ENCODE results near the gene SFXN5.

The SFXN5 gene

DNA sequence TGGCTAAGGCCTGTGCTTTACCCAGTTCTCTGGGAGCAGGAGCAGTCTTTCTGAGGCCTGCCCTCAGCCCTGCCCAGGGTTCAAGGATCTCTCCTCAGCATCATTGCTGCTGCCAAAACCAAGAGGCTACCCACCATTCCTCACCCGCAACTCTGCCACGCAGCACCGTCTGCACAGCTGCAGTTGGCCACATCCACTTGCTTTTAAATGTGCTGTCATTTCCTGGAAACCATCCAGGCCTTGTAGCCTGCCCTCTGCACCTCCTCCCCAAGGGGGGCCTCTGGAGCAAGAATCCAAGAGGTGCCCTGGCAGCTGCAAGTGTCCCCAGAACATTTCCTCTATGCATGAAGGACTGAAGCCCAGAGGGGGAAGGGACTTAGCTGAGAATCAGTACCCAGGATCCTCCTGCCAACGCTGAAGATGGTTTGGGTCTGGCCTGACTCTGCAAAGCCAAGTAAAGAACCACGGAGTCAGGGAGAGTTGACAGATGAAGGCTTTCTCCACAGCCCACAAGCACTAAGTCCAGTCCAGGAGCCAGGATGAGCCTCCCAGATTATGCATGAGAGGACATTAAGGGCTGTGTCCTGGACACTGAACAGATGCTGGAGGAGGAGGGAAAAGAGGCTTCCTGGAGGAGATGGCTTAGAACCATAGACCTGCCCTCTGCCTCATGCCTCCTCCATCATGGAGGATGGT, 139.3 kb downstream of the SFXN5 start:
- TF ChIP-seq, protein P1, sequence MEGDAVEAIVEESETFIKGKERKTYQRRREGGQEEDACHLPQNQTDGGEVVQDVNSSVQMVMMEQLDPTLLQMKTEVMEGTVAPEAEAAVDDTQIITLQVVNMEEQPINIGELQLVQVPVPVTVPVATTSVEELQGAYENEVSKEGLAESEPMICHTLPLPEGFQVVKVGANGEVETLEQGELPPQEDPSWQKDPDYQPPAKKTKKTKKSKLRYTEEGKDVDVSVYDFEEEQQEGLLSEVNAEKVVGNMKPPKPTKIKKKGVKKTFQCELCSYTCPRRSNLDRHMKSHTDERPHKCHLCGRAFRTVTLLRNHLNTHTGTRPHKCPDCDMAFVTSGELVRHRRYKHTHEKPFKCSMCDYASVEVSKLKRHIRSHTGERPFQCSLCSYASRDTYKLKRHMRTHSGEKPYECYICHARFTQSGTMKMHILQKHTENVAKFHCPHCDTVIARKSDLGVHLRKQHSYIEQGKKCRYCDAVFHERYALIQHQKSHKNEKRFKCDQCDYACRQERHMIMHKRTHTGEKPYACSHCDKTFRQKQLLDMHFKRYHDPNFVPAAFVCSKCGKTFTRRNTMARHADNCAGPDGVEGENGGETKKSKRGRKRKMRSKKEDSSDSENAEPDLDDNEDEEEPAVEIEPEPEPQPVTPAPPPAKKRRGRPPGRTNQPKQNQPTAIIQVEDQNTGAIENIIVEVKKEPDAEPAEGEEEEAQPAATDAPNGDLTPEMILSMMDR (IDR thresholded peaks at IDR 0.05) = no peak

DNA sequence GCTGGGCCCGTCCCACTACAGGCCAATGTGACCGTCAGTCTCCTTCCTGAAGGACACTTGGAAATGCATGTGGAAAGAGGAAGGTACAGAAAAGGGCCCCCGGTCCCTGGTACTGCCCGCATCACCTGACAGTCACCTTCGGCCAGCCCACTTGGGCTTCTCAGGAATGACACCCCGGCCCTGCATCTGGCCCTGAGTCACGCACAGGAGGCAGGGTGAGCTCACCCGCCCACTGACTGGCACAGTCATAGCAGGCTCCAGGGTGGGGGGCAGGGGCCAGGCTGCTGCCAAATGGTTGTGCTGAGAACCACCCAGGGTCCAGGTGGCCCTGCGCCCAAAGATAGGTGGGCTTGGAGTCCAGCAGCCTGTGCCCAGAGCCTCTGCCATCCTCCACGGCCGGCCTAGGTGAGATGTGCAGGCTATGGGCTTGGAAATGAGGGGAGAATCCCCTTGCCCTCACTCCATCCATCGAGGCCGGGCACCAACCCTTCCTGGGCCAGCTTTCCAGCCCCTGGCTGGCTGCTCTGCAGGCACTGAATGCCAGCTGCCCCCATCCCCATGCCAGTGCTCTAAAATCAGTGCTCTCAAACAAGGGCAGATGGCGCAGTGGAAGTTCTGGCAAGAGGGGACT, 140.1 kb downstream of the SFXN5 start:
- TF ChIP-seq, protein P1 (IDR thresholded peaks at IDR 0.05) = no peak

DNA sequence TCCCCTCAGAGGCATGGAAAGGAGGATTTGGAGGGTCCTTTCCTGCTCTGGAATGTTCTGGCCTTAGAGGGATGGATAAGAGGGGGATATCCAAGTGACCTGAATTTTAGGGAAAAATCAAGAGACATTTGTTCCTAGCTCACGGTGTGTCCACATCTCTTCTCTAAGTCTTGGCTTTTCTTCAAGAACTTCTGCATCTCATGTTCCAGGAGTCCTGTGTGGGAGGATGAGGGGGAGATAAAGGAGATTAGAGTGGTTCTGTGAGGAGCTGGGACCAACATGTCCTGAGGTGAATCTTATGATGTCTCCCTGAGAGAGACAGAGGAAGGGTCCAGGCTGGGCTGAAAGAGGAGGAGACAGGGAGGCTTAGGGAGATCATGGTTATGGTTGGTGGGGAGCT, 142.5 kb downstream of the SFXN5 start:
- TF ChIP-seq, protein P1 (IDR thresholded peaks at IDR 0.05) = no peak

DNA sequence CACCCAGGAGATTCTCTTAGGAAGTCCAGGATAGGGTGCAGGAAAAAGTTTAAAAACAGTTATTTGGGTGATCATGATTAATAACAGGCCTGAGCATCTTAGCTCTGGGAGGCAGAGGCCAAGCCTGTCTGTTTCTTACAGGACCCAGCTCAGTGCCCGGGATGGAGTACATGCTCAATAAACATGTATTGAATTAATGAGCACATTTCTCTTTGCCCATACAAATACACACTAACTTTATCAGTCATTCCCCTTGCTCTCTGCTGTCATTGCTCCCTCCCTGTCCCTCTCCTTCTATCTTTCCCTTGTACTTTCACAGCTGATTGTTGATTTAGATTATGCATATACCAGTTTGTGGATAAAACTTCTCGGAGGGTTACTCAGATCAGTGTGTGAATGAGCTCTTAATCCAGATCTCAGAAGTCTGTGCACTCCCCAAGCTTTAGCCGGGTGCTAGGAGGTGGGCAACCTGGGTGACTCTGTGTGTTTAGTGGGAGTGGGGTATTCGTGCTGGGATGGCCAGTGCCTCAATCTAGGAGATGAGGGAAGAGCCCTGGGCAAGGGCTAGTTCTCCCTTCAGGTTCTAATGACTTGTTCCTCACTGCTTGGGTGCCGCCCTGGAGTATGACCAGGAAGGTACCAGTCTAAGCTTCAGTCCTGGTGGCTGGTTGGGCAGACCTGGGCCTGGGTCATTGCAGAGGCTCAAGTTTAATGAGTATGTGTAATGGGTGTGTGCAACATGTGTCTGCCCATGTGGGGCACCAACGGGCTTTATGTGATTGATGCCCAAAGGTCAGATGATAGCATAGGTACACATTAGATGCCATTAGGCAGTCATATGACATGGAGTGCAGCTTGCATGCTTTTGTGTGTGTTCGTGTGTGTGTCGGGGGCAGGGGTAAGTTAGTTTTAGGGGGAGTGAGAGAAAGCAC, 143.6 kb downstream of the SFXN5 start:
- TF ChIP-seq, protein P1 (IDR thresholded peaks at IDR 0.05) = no peak

DNA sequence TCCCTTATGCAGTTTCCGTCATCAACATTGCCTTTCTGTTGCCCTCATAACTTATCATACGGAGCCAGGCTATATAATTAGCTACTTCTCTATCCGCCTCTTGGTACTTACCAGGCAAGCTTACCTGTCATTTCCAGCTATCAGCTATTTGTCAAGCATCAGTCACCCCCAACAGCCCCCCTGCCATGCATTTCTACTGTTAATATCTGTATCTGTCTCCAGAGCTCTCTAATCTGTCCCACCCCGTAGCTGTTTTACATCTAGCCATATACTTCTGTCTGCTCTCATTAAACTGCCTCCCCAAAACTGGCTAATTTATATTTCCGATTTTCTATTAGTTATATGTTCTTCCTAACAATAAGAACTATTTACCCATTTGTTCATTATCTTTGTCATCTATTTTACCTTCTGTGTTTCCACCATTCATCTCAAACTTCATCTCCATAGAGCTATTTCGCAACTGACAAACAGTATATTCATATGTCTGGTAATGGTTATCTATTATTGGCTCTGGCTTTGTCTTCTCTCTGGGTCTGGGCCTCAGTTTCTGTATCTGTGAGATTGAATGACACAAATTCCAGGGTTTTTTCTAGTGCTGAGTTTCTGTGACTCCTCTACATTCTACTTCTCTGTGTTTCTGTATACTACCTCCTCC, 144.6 kb downstream of the SFXN5 start:
- TF ChIP-seq, protein P1 (IDR thresholded peaks at IDR 0.05) = no peak

DNA sequence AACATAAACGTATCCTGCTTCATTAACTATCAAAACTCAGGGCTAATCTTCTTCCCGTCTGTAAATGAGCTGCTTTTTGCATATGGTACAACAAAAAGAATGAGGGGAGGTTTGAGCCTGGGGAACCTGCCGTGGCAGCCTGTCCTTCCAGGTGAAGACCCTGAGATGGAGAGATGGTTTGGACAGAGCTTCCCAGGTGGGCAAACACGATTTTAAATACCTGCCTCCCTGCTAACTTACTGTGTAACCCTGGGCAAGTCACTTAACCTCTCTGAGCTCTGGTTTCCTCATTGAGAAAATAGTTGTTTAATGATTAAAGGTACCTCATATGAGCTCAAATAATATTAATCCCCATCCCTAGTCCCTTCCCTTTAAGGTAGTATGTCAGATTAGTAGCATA, 145.1 kb downstream of the SFXN5 start:
- TF ChIP-seq, protein P1 (IDR thresholded peaks at IDR 0.05) = no peak

DNA sequence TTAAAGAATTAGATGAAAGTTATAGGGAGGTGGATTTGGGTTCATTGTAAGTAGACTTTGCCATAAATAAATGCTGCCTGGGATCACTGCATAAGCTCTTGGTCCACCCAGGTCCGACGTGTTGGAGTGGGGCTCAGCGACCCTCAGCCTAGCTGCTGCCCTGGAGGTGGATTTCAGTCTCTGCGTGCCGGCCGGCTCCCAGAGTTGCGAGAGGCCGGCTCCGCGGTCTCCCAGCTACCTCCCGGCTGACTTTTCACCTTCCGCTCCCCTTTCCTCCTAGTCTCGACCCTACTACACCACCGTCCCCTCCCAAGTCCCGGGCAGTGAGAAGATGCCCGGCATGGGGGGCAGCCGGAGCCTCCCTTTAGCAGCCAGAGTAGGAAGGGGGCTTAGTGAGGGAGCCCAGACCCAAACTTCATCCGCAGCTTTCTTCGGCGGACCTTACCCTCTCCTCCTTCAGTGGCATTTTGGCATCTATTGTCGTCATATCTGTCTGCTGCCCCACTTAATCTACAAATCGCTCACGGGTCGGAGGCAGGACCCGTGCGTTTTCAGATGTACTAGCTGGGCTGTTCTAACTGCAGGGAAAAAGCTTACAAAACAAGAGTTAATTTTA, 146.1 kb downstream of the SFXN5 start:
- TF ChIP-seq, protein P1 (IDR thresholded peaks at IDR 0.05) = no peak
